H9 (cell line): ENCODE data around the gene KPNA2. TPM values are rescaled to one million over a fixed set of nuclear protein-coding genes. Genes with fewer than 3 reads are reported as not detected.
A peak's percentile ranks its signal among the peaks of the same experiment; 100 is the strongest.

ENCODE experiments used
- DNase-seq: peaks from one replicate; pipeline ENCODE4 v3.0.0-alpha.2; 2017
- H2AFZ ChIP-seq: one replicate; pipeline ENCODE4 v1.6.1; 2013; ENCODE audit warnings: mild to moderate bottlenecking, low read length, control low read depth, moderate library complexity
- H2AK5ac ChIP-seq: 2 replicates; pipeline ENCODE4 v1.6.1; 2013; ENCODE audit warnings: low read length, control low read depth, mixed read lengths; ENCODE audit not compliant: insufficient read length
- H2BK120ac ChIP-seq: one replicate; pipeline ENCODE4 v1.6.1; 2013; ENCODE audit warnings: low read depth, mild to moderate bottlenecking, low read length, control low read depth, inconsistent platforms; ENCODE audit not compliant: poor library complexity, severe bottlenecking
- H2BK12ac ChIP-seq: 2 replicates; pipeline ENCODE4 v1.6.1; 2013; ENCODE audit warnings: low read length, control low read depth, mixed read lengths, low read depth; ENCODE audit not compliant: insufficient read length
- H2BK15ac ChIP-seq: 2 replicates; pipeline ENCODE4 v1.6.1; 2013; ENCODE audit warnings: low read depth, low read length, control low read depth
- H2BK20ac ChIP-seq: one replicate; pipeline ENCODE4 v1.6.1; 2013; ENCODE audit warnings: low read depth, mild to moderate bottlenecking, low read length, control low read depth, inconsistent platforms; ENCODE audit not compliant: poor library complexity, severe bottlenecking
- H2BK5ac ChIP-seq: 2 replicates; pipeline ENCODE4 v1.6.1; 2013; ENCODE audit warnings: low read length, control low read depth, mixed read lengths; ENCODE audit not compliant: insufficient read length
- H3K14ac ChIP-seq: 2 replicates; pipeline ENCODE4 v1.6.1; 2013; ENCODE audit warnings: low read length, control low read depth; ENCODE audit not compliant: insufficient read depth
- H3K18ac ChIP-seq: 2 replicates; pipeline ENCODE4 v1.6.1; 2013; ENCODE audit warnings: low read depth, mild to moderate bottlenecking, mixed read lengths, low read length, control low read depth; ENCODE audit not compliant: insufficient read length
- H3K23ac ChIP-seq: 2 replicates; pipeline ENCODE4 v1.6.1; 2013; ENCODE audit warnings: low read length, control low read depth, mixed read lengths, low read depth; ENCODE audit not compliant: insufficient read length
- H3K23me2 ChIP-seq: 2 replicates; pipeline ENCODE4 v1.6.1; 2013; ENCODE audit warnings: low read depth, mild to moderate bottlenecking, mixed read lengths, low read length, control low read depth; ENCODE audit not compliant: insufficient read length, poor library complexity, severe bottlenecking
- H3K27ac ChIP-seq: 2 replicates; pipeline ENCODE4 v1.5.1; 2013; ENCODE audit warnings: low read length, control low read depth, mixed read lengths, low read depth; ENCODE audit not compliant: insufficient read length
- H3K27me3 ChIP-seq: 2 replicates; pipeline ENCODE4 v1.6.1; 2013; ENCODE audit warnings: low read length, control low read depth, inconsistent platforms; ENCODE audit not compliant: insufficient read depth
- H3K4ac ChIP-seq: 2 replicates; pipeline ENCODE4 v1.6.1; 2013; ENCODE audit warnings: low read depth, mild to moderate bottlenecking, control low read depth, inconsistent platforms, low read length, moderate library complexity
- H3K4me1 ChIP-seq: 2 replicates; pipeline ENCODE4 v1.6.1; 2013; ENCODE audit warnings: low read length, control low read depth, inconsistent platforms; ENCODE audit not compliant: insufficient read depth
- H3K4me2 ChIP-seq: 2 replicates; pipeline ENCODE4 v1.6.1; 2013; ENCODE audit warnings: low read length, control low read depth, mixed read lengths; ENCODE audit not compliant: insufficient read length, insufficient read depth
- H3K56ac ChIP-seq: 2 replicates; pipeline ENCODE4 v1.6.1; 2013; ENCODE audit warnings: low read depth, mild to moderate bottlenecking, mixed read lengths, low read length, control low read depth; ENCODE audit not compliant: insufficient read length
- H3K79me1 ChIP-seq: 2 replicates; pipeline ENCODE4 v1.6.1; 2013; ENCODE audit warnings: low read depth, mild to moderate bottlenecking, moderate library complexity, low read length, control low read depth, inconsistent platforms; ENCODE audit not compliant: insufficient read depth, poor library complexity, severe bottlenecking
- H3K79me2 ChIP-seq: 2 replicates; pipeline ENCODE4 v1.6.1; 2013; ENCODE audit warnings: low read length, control low read depth, inconsistent platforms; ENCODE audit not compliant: insufficient read depth
- H3K9ac ChIP-seq: 2 replicates; pipeline ENCODE4 v1.6.1; 2013; ENCODE audit warnings: low read length, control low read depth, mixed read lengths; ENCODE audit not compliant: insufficient read length; ENCODE audit errors: extremely low read depth
- H3K9me3 ChIP-seq: one replicate; pipeline ENCODE4 v1.6.1; 2013; ENCODE audit warnings: low read depth, low read length, inconsistent platforms; ENCODE audit not compliant: control insufficient read depth
- H3T11ph ChIP-seq: one replicate; pipeline ENCODE4 v1.6.1; 2013; ENCODE audit warnings: mild to moderate bottlenecking, low read length, control low read depth, inconsistent platforms
- H4K20me1 ChIP-seq: one replicate; pipeline ENCODE4 v1.6.1; 2013; ENCODE audit not compliant: control insufficient read depth, insufficient read length, insufficient read depth
- H4K5ac ChIP-seq: 2 replicates; pipeline ENCODE4 v1.6.1; 2013; ENCODE audit warnings: low read depth, mild to moderate bottlenecking, mixed read lengths, low read length, control low read depth; ENCODE audit not compliant: insufficient read length
- H4K8ac ChIP-seq: replicated peaks from 2 replicates; pipeline ENCODE4 v1.6.1; 2013; ENCODE audit warnings: low read length, control low read depth, mixed read lengths, low read depth; ENCODE audit not compliant: insufficient read length
- H4K91ac ChIP-seq: 2 replicates; pipeline ENCODE4 v1.6.1; 2013; ENCODE audit warnings: low read depth, mild to moderate bottlenecking, moderate library complexity, mixed read lengths, low read length, control low read depth; ENCODE audit not compliant: insufficient read length
- H3K27ac Mint-ChIP-seq, 3 experiments: 2 replicates in 2 of 3; 3 replicates in 1 of 3; pipeline ENCODE4 v1.8.0; 2020 to 2021; ENCODE audit warnings: mixed read lengths in 3 of 3, mild to moderate bottlenecking in 1 of 3, moderate library complexity in 1 of 3
- H3K27me3 Mint-ChIP-seq: 2 replicates; pipeline ENCODE4 v1.8.0; 2021; ENCODE audit warnings: low read depth, mild to moderate bottlenecking, moderate library complexity, mixed read lengths
- H3K36me3 Mint-ChIP-seq, 3 experiments: 2 replicates in 2 of 3; 3 replicates in 1 of 3; pipeline ENCODE4 v1.8.0; 2020 to 2021; ENCODE audit warnings: low read depth in 3 of 3, mixed read lengths in 3 of 3; ENCODE audit not compliant: insufficient read depth in 1 of 3
- H3K4me1 Mint-ChIP-seq, 2 experiments: 2 replicates each; pipeline ENCODE4 v1.8.0; 2020; ENCODE audit warnings: mixed read lengths in 2 of 2
- H3K4me3 Mint-ChIP-seq, 2 experiments: 2 replicates in 1 of 2; 3 replicates in 1 of 2; pipeline ENCODE4 v1.8.0; 2020 to 2021; ENCODE audit warnings: mild to moderate bottlenecking in 2 of 2, mixed read lengths in 2 of 2, moderate library complexity in 1 of 2
- H3K9me3 Mint-ChIP-seq, 2 experiments: 2 replicates in 1 of 2; 3 replicates in 1 of 2; pipeline ENCODE4 v1.8.0; 2020; ENCODE audit warnings: mild to moderate bottlenecking in 2 of 2, mixed read lengths in 2 of 2, moderate library complexity in 1 of 2
- CTCF ChIP-seq: fragments of 200-600 bp; sonication (generic); conservative IDR thresholded peaks from 3 replicates; pipeline ENCODE4 v1.8.0; 2021; ENCODE audit warnings: antibody characterized with exemption, mild to moderate bottlenecking
- WGBS: extraction: QIAGEN DNeasy Blood & Tissue Kit; methylation state at CpG from one replicate; pipeline ENCODE4 v1.1.7; 2013; ENCODE audit warnings: missing lambda C conversion rate, low lambda C conversion rate, mixed read lengths; ENCODE audit not compliant: insufficient read length; ENCODE audit errors: extremely low coverage; 5-methylcytosine and 5-hydroxymethylcytosine counted together
- total RNA-seq: library from RNA; stranded (reverse); gene quantifications from 2 replicates; pipeline ENCODE4 v1.2.1, GENCODE V29; 2021

The KPNA2 gene
- total RNA-seq, 1 experiment from 2014 or later = 432 TPM

DNA sequence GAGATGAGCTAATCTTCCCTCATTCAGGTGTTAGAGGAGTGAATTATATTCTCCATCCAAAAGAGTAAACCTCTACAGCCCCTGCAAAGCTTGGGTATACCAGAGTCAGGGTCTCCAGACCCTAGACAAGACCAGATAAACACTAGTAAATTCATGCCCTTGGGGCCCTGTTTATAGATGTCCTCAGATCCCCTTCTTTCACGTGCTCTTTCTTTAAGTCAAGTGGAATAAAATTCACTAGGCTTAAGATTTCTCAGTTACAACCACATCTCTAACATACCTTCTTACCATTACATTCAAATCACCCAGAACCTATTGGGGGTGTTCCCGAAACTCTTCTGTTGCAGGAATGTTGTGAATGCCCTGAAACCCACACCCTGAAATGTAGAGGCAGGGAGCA is 37.1 kb upstream of the KPNA2 start:
- no peak overlapping the region for H3K9ac ChIP-seq
- no peak overlapping the region for H2BK20ac ChIP-seq
- H4K8ac ChIP-seq = no peak overlapping the region
- H3K79me2 ChIP-seq = no peaks in the 10 kb centered on the region
- peaks cover 11% of the 10 kb centered on the region for H3K23me2 ChIP-seq
- H3K14ac ChIP-seq = no peak overlapping the region
- peaks cover 6% of the 10 kb centered on the region; the same call in 1 of the 2 replicates for H3K27me3 ChIP-seq
- H3K9me3 ChIP-seq = no peaks in the 10 kb centered on the region
- no peak overlapping the region for H3K27ac ChIP-seq
- H2AK5ac ChIP-seq = no peak overlapping the region
- H3K56ac ChIP-seq = no peak overlapping the region
- peaks cover 0 to 2% of the 10 kb centered on the region in 2 experiments; a peak in 1 of 5 replicates for H3K9me3 Mint-ChIP-seq
- WGBS = no CpG with 5 or more reads among the region's 2 CpGs
- no peak overlapping the region for H2AFZ ChIP-seq
- no peaks in the 10 kb centered on the region for H4K20me1 ChIP-seq
- H3K4me2 ChIP-seq = no peak overlapping the region
- H2BK5ac ChIP-seq = no peak overlapping the region
- H2BK15ac ChIP-seq = no peak overlapping the region
- no peak overlapping the region for H4K5ac ChIP-seq
- no peak overlapping the region for H3K18ac ChIP-seq
- no peaks in the 10 kb centered on the region; a peak in 1 of 7 replicates for H3K36me3 Mint-ChIP-seq
- TF ChIP-seq CTCF = no peak
- peak; percentile 20 for DNase-seq
- H3K27ac Mint-ChIP-seq = no peak overlapping the region
- H3T11ph ChIP-seq = no peak overlapping the region
- H3K79me1 ChIP-seq = no peaks in the 10 kb centered on the region
- peaks cover 19 to 29% of the 10 kb centered on the region in 2 experiments for H3K4me1 Mint-ChIP-seq
- H3K27me3 Mint-ChIP-seq = peaks cover 40% of the 10 kb centered on the region
- peak overlapping the region in 1 of 2 experiments; percentile 29; a peak in 1 of 5 replicates for H3K4me3 Mint-ChIP-seq
- H3K23ac ChIP-seq = no peak overlapping the region
- no peak overlapping the region for H4K91ac ChIP-seq
- H3K4me1 ChIP-seq = peaks cover 4% of the 10 kb centered on the region; the same call in 1 of the 2 replicates
- no peak overlapping the region for H2BK12ac ChIP-seq
- no peak overlapping the region for H3K4ac ChIP-seq
- no peak overlapping the region for H2BK120ac ChIP-seq
